ENCODE measurements around the gene HGFAC.

GRCh38 chr4:3409571-3410091, 32.1 kb upstream of the HGFAC start:
- TF ChIP-seq GATA2 (IDR thresholded peaks at IDR 0.05; ENCODE audit: low read depth, low read length) = no peak
- TF ChIP-seq GATA3 (IDR thresholded peaks at IDR 0.05; ENCODE audit: low read depth, low read length) = no peak
